Transverse colon (tissue), 4 donors: Measurements from ENCODE around the gene CTNNAL1.

ENCODE experiments used
- CTCF ChIP-seq, 5 experiments: fragments of 200-600 bp in 3 of 5; fragments of 450-650 bp in 2 of 5; sonication (generic) in 3 of 5; IDR thresholded peaks; 1 replicate in 2 of 5; 2 replicates in 3 of 5; pipeline ENCODE4 v1.5.1; 2016 to 2017; ENCODE audit warnings: antibody characterized with exemption in 5 of 5, inconsistent platforms in 3 of 5, mild to moderate bottlenecking in 2 of 5, moderate library complexity in 1 of 5
- POLR2A ChIP-seq: fragments of 450-650 bp; IDR thresholded peaks from one replicate; pipeline ENCODE4 v1.6.1; 2016; ENCODE audit warnings: antibody characterized with exemption, mild to moderate bottlenecking, moderate library complexity
- POLR2AphosphoS5 ChIP-seq, 3 donors: sonication (generic); formaldehyde crosslinking; IDR thresholded peaks; one replicate each; pipeline ENCODE4 v1.6.1; 2016; ENCODE audit warnings: antibody characterized with exemption in 3 of 3

- TF ChIP-seq CTCF (IDR thresholded peaks at IDR 0.05) (no peak), POLR2A (no peak), POLR2AphosphoS5 (IDR thresholded peaks at IDR 0.05) (no peak)
These were observed 34.0 kb upstream of the CTNNAL1 start for GRCh38 chr9:109047259-109047658.
